IPS-18a (cell line): Measurements from ENCODE around the gene PLA2G4B.

Experiments
- H3K27ac ChIP-seq: one replicate; pipeline ENCODE4 v1.5.1; 2013; ENCODE audit warnings: low read length
- H3K27me3 ChIP-seq: one replicate; pipeline ENCODE4 v1.6.1; 2013; ENCODE audit warnings: mild to moderate bottlenecking, low read length; ENCODE audit not compliant: control insufficient read depth, insufficient read depth
- H3K36me3 ChIP-seq: one replicate; pipeline ENCODE4 v1.6.1; 2013; ENCODE audit warnings: low read depth, low read length; ENCODE audit not compliant: control insufficient read depth
- H3K4me1 ChIP-seq: one replicate; pipeline ENCODE4 v1.6.1; 2013; ENCODE audit warnings: low read depth, low read length; ENCODE audit not compliant: control insufficient read depth
- H3K4me3 ChIP-seq: one replicate; pipeline ENCODE4 v1.5.1; 2013; ENCODE audit warnings: low read length
- H3K9ac ChIP-seq: one replicate; pipeline ENCODE4 v1.6.1; 2013; ENCODE audit warnings: mild to moderate bottlenecking, low read length, moderate library complexity
- H3K9me3 ChIP-seq: one replicate; pipeline ENCODE4 v1.6.1; 2013; ENCODE audit warnings: low read depth, low read length; ENCODE audit not compliant: control insufficient read depth

Gene PLA2G4B

GRCh38 chr15:41879321-41879845 lies 40.7 kb downstream of the PLA2G4B start:
- no peak overlapping the region for H3K27ac ChIP-seq
- no peaks in the 10 kb centered on the region for H3K9me3 ChIP-seq
- peaks cover 4% of the 10 kb centered on the region for H3K4me1 ChIP-seq
- no peak overlapping the region for H3K9ac ChIP-seq
- H3K27me3 ChIP-seq = peaks cover 30% of the 10 kb centered on the region
- H3K4me3 ChIP-seq = no peak overlapping the region
- H3K36me3 ChIP-seq = no peaks in the 10 kb centered on the region

GRCh38 chr15:41880156-41880877 lies 41.7 kb downstream of the PLA2G4B start:
- no peaks in the 10 kb centered on the region for H3K9me3 ChIP-seq
- no peak overlapping the region for H3K4me3 ChIP-seq
- peaks cover 4% of the 10 kb centered on the region for H3K4me1 ChIP-seq
- H3K27me3 ChIP-seq = peaks cover 30% of the 10 kb centered on the region
- H3K9ac ChIP-seq = no peak overlapping the region
- H3K36me3 ChIP-seq = no peaks in the 10 kb centered on the region
- no peak overlapping the region for H3K27ac ChIP-seq

- Histone ChIP-seq H3K4me1 (peaks cover 4% of the 10 kb centered on the region), H3K9me3 (no peaks in the 10 kb centered on the region), H3K27me3 (peaks cover 30% of the 10 kb centered on the region)
Observed at GRCh38 chr15:41881086-41881485, 42.4 kb downstream of the PLA2G4B start.

GRCh38 chr15:41881550-41881919 lies 42.9 kb downstream of the PLA2G4B start:
- H3K4me1 ChIP-seq = peaks cover 4% of the 10 kb centered on the region
- H3K9me3 ChIP-seq = no peaks in the 10 kb centered on the region
- peaks cover 30% of the 10 kb centered on the region for H3K27me3 ChIP-seq
- no peak overlapping the region for H3K9ac ChIP-seq
- H3K4me3 ChIP-seq = no peak overlapping the region
- H3K27ac ChIP-seq = no peak overlapping the region
- no peaks in the 10 kb centered on the region for H3K36me3 ChIP-seq

More at GRCh38 chr15:41881086-41881485, 42.4 kb downstream of the PLA2G4B start:
- no peak overlapping the region for H3K9ac ChIP-seq
- no peak overlapping the region for H3K27ac ChIP-seq
- H3K4me3 ChIP-seq = no peak overlapping the region
- no peaks in the 10 kb centered on the region for H3K36me3 ChIP-seq

GRCh38 chr15:41881920-41882688 lies 43.5 kb downstream of the PLA2G4B start:
- H3K27me3 ChIP-seq = peaks cover 30% of the 10 kb centered on the region
- peaks cover 4% of the 10 kb centered on the region for H3K4me1 ChIP-seq
- no peaks in the 10 kb centered on the region for H3K9me3 ChIP-seq
- H3K36me3 ChIP-seq = no peaks in the 10 kb centered on the region
- no peak overlapping the region for H3K27ac ChIP-seq
- H3K4me3 ChIP-seq = peak overlapping the region; percentile 52
- H3K9ac ChIP-seq = no peak overlapping the region

GRCh38 chr15:41882689-41883483 lies 44.2 kb downstream of the PLA2G4B start:
- Histone ChIP-seq H3K27ac (no peak overlapping the region), H3K27me3 (peaks cover 30% of the 10 kb centered on the region), H3K9ac (no peak overlapping the region), H3K4me3 (peak overlapping the region; percentile 52), H3K4me1 (peaks cover 4% of the 10 kb centered on the region), H3K9me3 (no peaks in the 10 kb centered on the region), H3K36me3 (no peaks in the 10 kb centered on the region)

GRCh38 chr15:41883484-41883825 lies 44.8 kb downstream of the PLA2G4B start:
- peaks cover 4% of the 10 kb centered on the region for H3K4me1 ChIP-seq
- H3K36me3 ChIP-seq = no peaks in the 10 kb centered on the region
- no peak overlapping the region for H3K4me3 ChIP-seq
- peaks cover 30% of the 10 kb centered on the region for H3K27me3 ChIP-seq
- no peak overlapping the region for H3K9ac ChIP-seq
- no peaks in the 10 kb centered on the region for H3K9me3 ChIP-seq
- H3K27ac ChIP-seq = no peak overlapping the region

GRCh38 chr15:41884458-41884857 lies 45.8 kb downstream of the PLA2G4B start:
- H3K27ac ChIP-seq = no peak overlapping the region
- H3K4me3 ChIP-seq = no peak overlapping the region
- peaks cover 4% of the 10 kb centered on the region for H3K4me1 ChIP-seq
- no peaks in the 10 kb centered on the region for H3K36me3 ChIP-seq
- no peak overlapping the region for H3K9ac ChIP-seq
- H3K27me3 ChIP-seq = peaks cover 30% of the 10 kb centered on the region
- no peaks in the 10 kb centered on the region for H3K9me3 ChIP-seq

GRCh38 chr15:41885321-41885720 lies 46.7 kb downstream of the PLA2G4B start:
- no peaks in the 10 kb centered on the region for H3K9me3 ChIP-seq
- no peak overlapping the region for H3K9ac ChIP-seq
- H3K4me1 ChIP-seq = peaks cover 4% of the 10 kb centered on the region
- H3K27me3 ChIP-seq = peaks cover 30% of the 10 kb centered on the region
- no peaks in the 10 kb centered on the region for H3K36me3 ChIP-seq
- H3K4me3 ChIP-seq = no peak overlapping the region
- no peak overlapping the region for H3K27ac ChIP-seq

- H3K36me3 ChIP-seq = no peaks in the 10 kb centered on the region
- no peak overlapping the region for H3K9ac ChIP-seq
- peaks cover 25% of the 10 kb centered on the region for H3K27me3 ChIP-seq
- H3K4me1 ChIP-seq = peaks cover 4% of the 10 kb centered on the region
- H3K27ac ChIP-seq = no peak overlapping the region
- H3K9me3 ChIP-seq = no peaks in the 10 kb centered on the region
- no peak overlapping the region for H3K4me3 ChIP-seq
Observed at GRCh38 chr15:41885841-41886240, 47.2 kb downstream of the PLA2G4B start.

GRCh38 chr15:41886741-41887140 lies 48.1 kb downstream of the PLA2G4B start:
- H3K27ac ChIP-seq = no peak overlapping the region
- H3K27me3 ChIP-seq = peaks cover 16% of the 10 kb centered on the region
- no peak overlapping the region for H3K4me3 ChIP-seq
- no peaks in the 10 kb centered on the region for H3K36me3 ChIP-seq
- H3K9me3 ChIP-seq = no peaks in the 10 kb centered on the region
- no peak overlapping the region for H3K9ac ChIP-seq
- peaks cover 4% of the 10 kb centered on the region for H3K4me1 ChIP-seq
